ENCODE data around the gene LRRN4.

Gene LRRN4

DNA sequence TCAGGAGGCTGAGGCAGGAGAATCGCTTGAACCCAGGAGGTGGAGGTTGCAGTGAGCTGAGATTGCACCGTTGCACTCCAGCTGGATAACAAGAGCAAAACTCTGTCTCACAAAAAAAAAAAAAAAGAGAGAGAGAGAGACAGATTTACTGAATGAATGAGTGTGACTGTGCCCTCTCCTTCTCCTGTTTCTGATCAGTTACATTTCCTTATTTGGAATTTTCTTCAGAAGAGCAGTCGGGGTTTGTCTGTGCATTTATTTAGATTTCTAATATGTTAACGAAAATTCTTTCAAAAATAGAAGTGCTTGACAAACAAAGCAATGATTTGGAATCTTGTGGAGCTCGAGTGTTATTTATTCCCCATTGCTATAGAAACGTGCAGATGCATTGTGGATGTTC is 6.4 kb upstream of the LRRN4 start:
- H3K4me3 ChIP-seq (ENCODE audit: low read length, poor library complexity, severe bottlenecking) = no peak overlapping the region
- no peaks in the 10 kb centered on the region for H3K36me3 ChIP-seq (ENCODE audit: insufficient read depth, low read length)
- H3K27me3 ChIP-seq (ENCODE audit: insufficient read depth, low read length, poor library complexity, severe bottlenecking) = no peaks in the 10 kb centered on the region
- no peaks in the 10 kb centered on the region for H3F3A ChIP-seq (ENCODE audit: low read depth)
- no peaks in the 10 kb centered on the region for H4K20me1 ChIP-seq (ENCODE audit: insufficient read depth, low read length, poor library complexity, severe bottlenecking)
- H3K9ac ChIP-seq (ENCODE audit: low read depth, low read length, poor library complexity, severe bottlenecking) = no peak overlapping the region
- peaks cover 1% of the 10 kb centered on the region for H3K4me1 ChIP-seq (ENCODE audit: insufficient read depth, low read length, poor library complexity, severe bottlenecking)
- no peaks in the 10 kb centered on the region for H3K9me3 ChIP-seq (ENCODE audit: insufficient read depth, low read depth, low read length)
- no peak overlapping the region for H3K4me2 ChIP-seq (ENCODE audit: low read depth, low read length, poor library complexity, severe bottlenecking)
- no peaks in the 10 kb centered on the region for H3K9me2 ChIP-seq (replicated peaks; ENCODE audit: low read depth, low read length)
- no peaks in the 10 kb centered on the region for H3K79me2 ChIP-seq (ENCODE audit: insufficient read depth, low read length)
- H2AFZ ChIP-seq (ENCODE audit: low read length) = no peak overlapping the region
- TF ChIP-seq, protein P1, sequence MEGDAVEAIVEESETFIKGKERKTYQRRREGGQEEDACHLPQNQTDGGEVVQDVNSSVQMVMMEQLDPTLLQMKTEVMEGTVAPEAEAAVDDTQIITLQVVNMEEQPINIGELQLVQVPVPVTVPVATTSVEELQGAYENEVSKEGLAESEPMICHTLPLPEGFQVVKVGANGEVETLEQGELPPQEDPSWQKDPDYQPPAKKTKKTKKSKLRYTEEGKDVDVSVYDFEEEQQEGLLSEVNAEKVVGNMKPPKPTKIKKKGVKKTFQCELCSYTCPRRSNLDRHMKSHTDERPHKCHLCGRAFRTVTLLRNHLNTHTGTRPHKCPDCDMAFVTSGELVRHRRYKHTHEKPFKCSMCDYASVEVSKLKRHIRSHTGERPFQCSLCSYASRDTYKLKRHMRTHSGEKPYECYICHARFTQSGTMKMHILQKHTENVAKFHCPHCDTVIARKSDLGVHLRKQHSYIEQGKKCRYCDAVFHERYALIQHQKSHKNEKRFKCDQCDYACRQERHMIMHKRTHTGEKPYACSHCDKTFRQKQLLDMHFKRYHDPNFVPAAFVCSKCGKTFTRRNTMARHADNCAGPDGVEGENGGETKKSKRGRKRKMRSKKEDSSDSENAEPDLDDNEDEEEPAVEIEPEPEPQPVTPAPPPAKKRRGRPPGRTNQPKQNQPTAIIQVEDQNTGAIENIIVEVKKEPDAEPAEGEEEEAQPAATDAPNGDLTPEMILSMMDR (conservative IDR thresholded peaks at IDR 0.05; ENCODE audit: low read length) = no peak
- TF ChIP-seq EZH2phosphoT487 (IDR thresholded peaks at IDR 0.05; ENCODE audit: borderline replicate concordance) = no peak

- TF ChIP-seq EZH2phosphoT487 (IDR thresholded peaks at IDR 0.05; ENCODE audit: borderline replicate concordance) = no peak
- TF ChIP-seq, protein P1 (conservative IDR thresholded peaks at IDR 0.05; ENCODE audit: low read length) = no peak
- no peaks in the 10 kb centered on the region for H3K9me3 ChIP-seq (ENCODE audit: insufficient read depth, low read depth, low read length)
- H4K20me1 ChIP-seq (ENCODE audit: insufficient read depth, low read length, poor library complexity, severe bottlenecking) = no peaks in the 10 kb centered on the region
- no peaks in the 10 kb centered on the region for H3K36me3 ChIP-seq (ENCODE audit: insufficient read depth, low read length)
- no peaks in the 10 kb centered on the region for H3K9me2 ChIP-seq (replicated peaks; ENCODE audit: low read depth, low read length)
- H3K4me1 ChIP-seq (ENCODE audit: insufficient read depth, low read length, poor library complexity, severe bottlenecking) = peaks cover 4% of the 10 kb centered on the region
- no peaks in the 10 kb centered on the region for H3K79me2 ChIP-seq (ENCODE audit: insufficient read depth, low read length)
- no peak overlapping the region for H3K9ac ChIP-seq (ENCODE audit: low read depth, low read length, poor library complexity, severe bottlenecking)
- no peaks in the 10 kb centered on the region for H3K27me3 ChIP-seq (ENCODE audit: insufficient read depth, low read length, poor library complexity, severe bottlenecking)
- no peaks in the 10 kb centered on the region for H3F3A ChIP-seq (ENCODE audit: low read depth)
- H2AFZ ChIP-seq (ENCODE audit: low read length) = no peak overlapping the region
- H3K4me2 ChIP-seq (ENCODE audit: low read depth, low read length, poor library complexity, severe bottlenecking) = no peak overlapping the region
- no peak overlapping the region for H3K4me3 ChIP-seq (ENCODE audit: low read length, poor library complexity, severe bottlenecking)
Observed at GRCh38 chr20:6058684-6059295, 4.9 kb upstream of the LRRN4 start.

GRCh38 chr20:6057691-6058090 is 3.8 kb upstream of the LRRN4 start:
- Histone ChIP-seq H3K9me3 (ENCODE audit: insufficient read depth, low read depth, low read length) (no peaks in the 10 kb centered on the region), H2AFZ (ENCODE audit: low read length) (no peak overlapping the region), H3K4me1 (ENCODE audit: insufficient read depth, low read length, poor library complexity, severe bottlenecking) (peaks cover 4% of the 10 kb centered on the region), H3K4me3 (ENCODE audit: low read length, poor library complexity, severe bottlenecking) (no peak overlapping the region), H3K27me3 (ENCODE audit: insufficient read depth, low read length, poor library complexity, severe bottlenecking) (no peaks in the 10 kb centered on the region), H3F3A (ENCODE audit: low read depth) (no peaks in the 10 kb centered on the region), H3K36me3 (ENCODE audit: insufficient read depth, low read length) (no peaks in the 10 kb centered on the region), H3K4me2 (ENCODE audit: low read depth, low read length, poor library complexity, severe bottlenecking) (no peak overlapping the region), H3K9ac (ENCODE audit: low read depth, low read length, poor library complexity, severe bottlenecking) (no peak overlapping the region), H3K79me2 (ENCODE audit: insufficient read depth, low read length) (no peaks in the 10 kb centered on the region), H4K20me1 (ENCODE audit: insufficient read depth, low read length, poor library complexity, severe bottlenecking) (no peaks in the 10 kb centered on the region), H3K9me2 (replicated peaks; ENCODE audit: low read depth, low read length) (no peaks in the 10 kb centered on the region)
- no peak for TF ChIP-seq EZH2phosphoT487 (IDR thresholded peaks at IDR 0.05; ENCODE audit: borderline replicate concordance)
- TF ChIP-seq, protein P1 (conservative IDR thresholded peaks at IDR 0.05; ENCODE audit: low read length) = no peak
